Activated CD8-positive, alpha-beta T cell treated with anti-CD3 and anti-CD28 coated beads for 36 hours (primary cell): ENCODE results near the gene ANKRD44. TPM values are rescaled to one million over a fixed set of nuclear protein-coding genes. Genes with fewer than 3 reads are reported as not detected.

ENCODE experiments used
- ATAC-seq: fragments of 200-7000 bp; cut with Tn5 transposase; one replicate; pipeline ENCODE4 v1.10.0; 2021; ENCODE audit warnings: mild to moderate bottlenecking, moderate library complexity
- CTCF ChIA-PET: fragments of 350-600 bp; sonication (Branson Sonifier 250); formaldehyde crosslinking; loops from one replicate; lab custom pipeline; 2021; ENCODE audit warnings: antibody characterized with exemption; lab: Charles Lee
- POLR2A ChIA-PET: fragments of 350-600 bp; sonication (Branson Sonifier 250); formaldehyde crosslinking; loops from one replicate; lab custom pipeline; 2021; ENCODE audit warnings: antibody characterized with exemption; lab: Charles Lee
- DNase-seq: peaks from one replicate; pipeline ENCODE4 v3.0.0-alpha.2; 2020
- H3K27ac Mint-ChIP-seq: one replicate; pipeline ENCODE4 v1.8.0; 2021; ENCODE audit warnings: mild to moderate bottlenecking, mixed read lengths
- H3K27me3 Mint-ChIP-seq: one replicate; pipeline ENCODE4 v1.8.0; 2021; ENCODE audit warnings: mixed read lengths
- H3K36me3 Mint-ChIP-seq: one replicate; pipeline ENCODE4 v1.8.0; 2021; ENCODE audit warnings: low read depth, mixed read lengths
- H3K4me1 Mint-ChIP-seq: one replicate; pipeline ENCODE4 v1.8.0; 2021; ENCODE audit warnings: low read depth, mixed read lengths
- H3K4me3 Mint-ChIP-seq: one replicate; pipeline ENCODE4 v1.8.0; 2021; ENCODE audit warnings: mild to moderate bottlenecking, moderate library complexity, mixed read lengths
- H3K9me3 Mint-ChIP-seq: one replicate; pipeline ENCODE4 v1.8.0; 2021; ENCODE audit warnings: mixed read lengths
- intact Hi-C: fragments of 100-400 bp; cut with micrococcal nuclease; formaldehyde crosslinking; loops from one replicate; pipeline ENCODE4 v1.10.0; 2022
- total RNA-seq, 2 experiments: library from RNA; stranded (reverse); gene quantifications; one replicate each; pipeline ENCODE4 v1.2.3, GENCODE V29; 2021
- TF ChIP-seq, protein P1 (sequence below): fragments of 200-600 bp; IDR thresholded peaks from one replicate; pipeline ENCODE4 v1.8.0; 2022; ENCODE audit warnings: antibody characterized with exemption, mild to moderate bottlenecking

Gene ANKRD44
- total RNA-seq, 2 experiments from 2014 or later, result 131 to 132 TPM

DNA sequence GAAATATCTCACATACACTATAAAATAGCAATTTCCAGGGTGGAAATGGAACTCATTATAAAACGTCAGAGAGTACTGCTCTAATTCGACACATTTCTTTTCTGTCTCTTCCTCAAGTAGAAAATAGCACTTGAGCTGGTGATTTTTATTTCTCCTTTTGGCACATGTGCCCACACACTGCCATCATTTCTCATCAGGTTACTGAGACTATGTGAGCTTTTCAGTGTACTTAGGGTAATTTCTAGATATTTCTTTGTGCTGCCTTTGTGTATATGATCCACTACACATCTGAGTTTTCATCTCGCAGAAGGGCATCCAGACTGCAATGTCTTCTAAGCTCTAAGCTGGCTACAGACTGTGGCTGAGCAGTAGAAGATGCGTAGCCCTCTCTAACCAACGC is 321.9 kb downstream of the ANKRD44 start:
- POLR2A ChIA-PET, result interaction anchor here (0.7 to 2.1 kb wide), 4 partner anchors 61 to 400 kb away, joined by 4 to 14 read pairs (median 5); partner anchors contain the start of genes GTF3C3 and PGAP1

DNA sequence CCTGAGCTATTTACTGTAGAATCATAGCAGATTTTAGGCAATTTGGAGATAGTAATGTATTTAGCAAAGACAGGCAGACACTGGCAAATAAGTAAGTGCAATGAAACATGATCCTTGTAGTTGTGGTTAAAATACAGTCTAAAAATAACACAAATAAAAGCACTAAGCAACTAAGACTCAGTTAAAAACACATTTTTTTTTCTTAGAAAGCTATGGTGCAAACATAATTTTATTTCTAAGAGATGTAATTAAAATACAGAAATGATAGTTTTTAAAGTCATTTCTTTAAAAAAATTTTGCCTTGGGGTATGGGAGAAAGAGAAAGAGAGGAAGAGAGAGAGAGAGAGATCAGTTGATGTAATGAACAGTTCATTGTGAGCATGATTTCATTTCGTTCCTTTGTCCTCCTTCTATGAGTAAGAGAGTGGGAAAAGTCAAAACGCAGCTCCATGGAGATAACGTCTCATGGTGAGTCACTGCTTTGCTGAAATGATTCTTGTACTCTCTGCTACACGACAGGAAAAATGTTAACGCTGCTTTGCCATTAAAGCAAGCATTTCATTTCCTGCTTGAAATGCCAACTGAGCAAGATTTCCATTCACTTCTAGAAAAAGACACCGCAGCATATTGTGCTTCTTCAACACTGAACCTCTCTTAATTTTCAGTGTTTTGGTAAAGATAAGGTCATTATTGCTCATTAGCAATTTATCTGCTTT is 322.8 kb downstream of the ANKRD44 start:
- peaks cover 5% of the 10 kb centered on the region for H3K9me3 Mint-ChIP-seq
- peak overlapping the region; percentile 21 for H3K4me3 Mint-ChIP-seq
- ATAC-seq (peak; percentile 94), DNase-seq (peak; percentile 69)
- H3K4me1 Mint-ChIP-seq, result peaks cover 67% of the 10 kb centered on the region
- intact Hi-C loops, result loop anchor here (5.0 kb wide), 1 partner anchor 61 kb away; the partner anchor contains the start of gene PGAP1
- ChIA-PET POLR2A (interaction anchor here (1.0 to 2.1 kb wide), 3 partner anchors 22 to 62 kb away, joined by 3 to 14 read pairs (median 5); partner anchors contain the start of gene PGAP1), CTCF (interaction anchor here (3.2 kb wide), 1 partner anchor 126 kb away, joined by 8 read pairs; no protein-coding TSS in a partner anchor)
- TF ChIP-seq, protein P1, sequence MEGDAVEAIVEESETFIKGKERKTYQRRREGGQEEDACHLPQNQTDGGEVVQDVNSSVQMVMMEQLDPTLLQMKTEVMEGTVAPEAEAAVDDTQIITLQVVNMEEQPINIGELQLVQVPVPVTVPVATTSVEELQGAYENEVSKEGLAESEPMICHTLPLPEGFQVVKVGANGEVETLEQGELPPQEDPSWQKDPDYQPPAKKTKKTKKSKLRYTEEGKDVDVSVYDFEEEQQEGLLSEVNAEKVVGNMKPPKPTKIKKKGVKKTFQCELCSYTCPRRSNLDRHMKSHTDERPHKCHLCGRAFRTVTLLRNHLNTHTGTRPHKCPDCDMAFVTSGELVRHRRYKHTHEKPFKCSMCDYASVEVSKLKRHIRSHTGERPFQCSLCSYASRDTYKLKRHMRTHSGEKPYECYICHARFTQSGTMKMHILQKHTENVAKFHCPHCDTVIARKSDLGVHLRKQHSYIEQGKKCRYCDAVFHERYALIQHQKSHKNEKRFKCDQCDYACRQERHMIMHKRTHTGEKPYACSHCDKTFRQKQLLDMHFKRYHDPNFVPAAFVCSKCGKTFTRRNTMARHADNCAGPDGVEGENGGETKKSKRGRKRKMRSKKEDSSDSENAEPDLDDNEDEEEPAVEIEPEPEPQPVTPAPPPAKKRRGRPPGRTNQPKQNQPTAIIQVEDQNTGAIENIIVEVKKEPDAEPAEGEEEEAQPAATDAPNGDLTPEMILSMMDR, result no peak
- no peaks in the 10 kb centered on the region for H3K27me3 Mint-ChIP-seq
- H3K27ac Mint-ChIP-seq, result peak overlapping the region; percentile 88
- peaks cover 59% of the 10 kb centered on the region for H3K36me3 Mint-ChIP-seq

More for the DNA sequence above, 321.9 kb downstream of the ANKRD44 start:
- Mint-ChIP-seq H3K4me3 (peak overlapping the region; percentile 21), H3K9me3 (peaks cover 5% of the 10 kb centered on the region), H3K27me3 (no peaks in the 10 kb centered on the region), H3K4me1 (peaks cover 67% of the 10 kb centered on the region), H3K36me3 (peaks cover 66% of the 10 kb centered on the region), H3K27ac (peak overlapping the region; percentile 88)
- no peak for DNase-seq
- intact Hi-C loops, result loop anchor here (5.0 kb wide), 1 partner anchor 61 kb away; the partner anchor contains the start of gene PGAP1
- TF ChIP-seq, protein P1, result no peak
- CTCF ChIA-PET, result interaction anchor here (0.8 to 3.2 kb wide), 2 partner anchors 17 to 125 kb away, joined by 3 to 8 read pairs; no protein-coding TSS in a partner anchor
- no peak for ATAC-seq

DNA sequence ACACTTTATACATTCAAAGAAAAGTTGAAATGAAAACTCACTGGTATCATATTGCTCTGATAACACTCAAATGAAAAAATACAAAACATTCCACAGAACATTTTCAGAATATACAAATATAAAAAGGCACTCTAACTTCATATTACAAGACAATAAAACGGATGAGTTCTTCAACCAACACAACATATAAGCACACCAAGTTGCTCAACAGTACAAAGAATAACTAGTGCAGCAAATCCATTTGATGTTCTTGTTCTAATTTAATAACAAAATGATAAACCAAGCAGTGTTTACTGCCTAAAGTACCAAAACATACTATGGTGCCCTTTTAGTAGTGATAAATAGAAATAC is 323.3 kb downstream of the ANKRD44 start:
- ChIA-PET POLR2A (interaction anchor here (1.0 to 2.1 kb wide), 3 partner anchors 22 to 62 kb away, joined by 3 to 14 read pairs (median 5); partner anchors contain the start of gene PGAP1), CTCF (interaction anchor here (3.2 kb wide), 1 partner anchor 126 kb away, joined by 8 read pairs; no protein-coding TSS in a partner anchor)
- peaks cover 8% of the 10 kb centered on the region for H3K9me3 Mint-ChIP-seq
- peaks cover 67% of the 10 kb centered on the region for H3K4me1 Mint-ChIP-seq
- no peak for ATAC-seq
- intact Hi-C loops, result loop anchor here (5.0 kb wide), 1 partner anchor 60 kb away; the partner anchor contains the start of gene PGAP1
- peaks cover 56% of the 10 kb centered on the region for H3K36me3 Mint-ChIP-seq
- TF ChIP-seq, protein P1, result no peak
- peak overlapping the region; percentile 88 for H3K27ac Mint-ChIP-seq
- no peaks in the 10 kb centered on the region for H3K27me3 Mint-ChIP-seq
- DNase-seq, result no peak
- no peak overlapping the region for H3K4me3 Mint-ChIP-seq

DNA sequence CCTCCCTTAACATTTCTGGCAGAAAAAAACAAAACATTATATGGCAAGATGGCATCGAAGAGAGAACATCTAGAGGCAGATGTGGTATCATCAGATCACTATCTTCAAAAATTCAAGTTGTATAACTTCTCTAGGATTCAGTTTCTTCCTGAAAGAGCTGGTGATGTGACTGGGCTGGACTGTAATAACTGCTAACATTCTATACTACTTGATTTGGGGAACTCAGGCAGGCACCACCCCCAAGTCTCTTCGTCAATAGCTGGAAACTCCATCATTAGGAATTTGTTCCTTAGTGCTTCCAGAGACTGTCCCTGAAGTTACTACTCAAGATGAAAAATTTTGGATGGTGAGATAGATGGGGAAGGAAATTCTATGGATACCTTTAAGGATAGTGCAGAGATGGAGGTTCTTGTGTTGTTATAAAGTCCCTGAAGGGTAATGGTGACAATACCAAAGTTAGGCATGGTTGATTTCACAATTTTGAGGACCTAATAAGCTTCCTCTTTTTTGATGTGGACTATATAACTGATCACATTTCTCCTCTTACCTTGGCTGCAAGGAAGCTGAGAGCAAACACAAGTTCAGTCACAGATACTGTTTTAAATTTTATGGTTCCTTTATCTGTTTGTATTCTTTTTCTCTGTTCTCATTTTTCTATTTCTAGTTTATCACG is 324.9 kb downstream of the ANKRD44 start:
- POLR2A ChIA-PET, result interaction anchor here (1.3 kb wide), 1 partner anchor 68 kb away, joined by 3 read pairs; no protein-coding TSS in a partner anchor
- no peak for ATAC-seq
- Mint-ChIP-seq H3K27ac (peak overlapping the region; percentile 40), H3K4me3 (no peak overlapping the region), H3K27me3 (no peaks in the 10 kb centered on the region), H3K9me3 (peaks cover 8% of the 10 kb centered on the region), H3K36me3 (peaks cover 41% of the 10 kb centered on the region), H3K4me1 (peaks cover 57% of the 10 kb centered on the region)
- CTCF ChIA-PET, result interaction anchor here (0.9 kb wide), 1 partner anchor 26 kb away, joined by 3 read pairs; no protein-coding TSS in a partner anchor
- no peak for DNase-seq
- TF ChIP-seq, protein P1, result no peak
- intact Hi-C loops, result loop anchor here (5.0 kb wide), 1 partner anchor 58 kb away; the partner anchor contains the start of gene PGAP1
